Measurements from ENCODE around the gene ZBTB44.
"Not testable (repeated sequence)": the region's sequence is repeated elsewhere in the genome, so short reads cannot be mapped to it uniquely, and the experiment has no call there.

The ZBTB44 gene

GRCh38 chr11:130314750-130315285 is at the start of gene ZBTB44:
Gene ZBTB44 (minus strand): TSS chr11:130314917. CDS start chr11:130261873, 53,044 bp downstream.
- peak; percentile 98 for DNase-seq (ENCODE audit: low spot score)

GRCh38 chr11:130359419-130359818 is 44.7 kb upstream of the ZBTB44 start:
- no peak for DNase-seq (ENCODE audit: low spot score)

GRCh38 chr11:130358398-130358797 is 43.7 kb upstream of the ZBTB44 start:
- no peak for DNase-seq (ENCODE audit: low spot score)

- no peak for DNase-seq (ENCODE audit: low spot score)
These were observed 32.5 kb upstream of the ZBTB44 start for GRCh38 chr11:130347261-130347660.

- no peak for DNase-seq (ENCODE audit: low spot score)
These were observed 30.1 kb upstream of the ZBTB44 start for GRCh38 chr11:130344841-130345240.

GRCh38 chr11:130340671-130341319 is 26.1 kb upstream of the ZBTB44 start:
- DNase-seq (ENCODE audit: low spot score): no peak

GRCh38 chr11:130338667-130339066 is 23.9 kb upstream of the ZBTB44 start:
- DNase-seq (ENCODE audit: low spot score): no peak

- no peak for DNase-seq (ENCODE audit: low spot score)
These were observed 22.8 kb upstream of the ZBTB44 start for GRCh38 chr11:130337281-130338089.

GRCh38 chr11:130331397-130331796 is 16.7 kb upstream of the ZBTB44 start:
- not testable (repeated sequence) for DNase-seq (ENCODE audit: low spot score)

- DNase-seq (ENCODE audit: low spot score): no peak
These were observed 15.5 kb upstream of the ZBTB44 start for GRCh38 chr11:130330101-130330684.

- DNase-seq (ENCODE audit: low spot score): no peak
These were observed 13.7 kb upstream of the ZBTB44 start for GRCh38 chr11:130328420-130328819.

- no peak for DNase-seq (ENCODE audit: low spot score)
These were observed 13.0 kb upstream of the ZBTB44 start for GRCh38 chr11:130327716-130328115.

- DNase-seq (ENCODE audit: low spot score): no peak
These were observed 11.0 kb upstream of the ZBTB44 start for GRCh38 chr11:130325691-130326090.

- DNase-seq (ENCODE audit: low spot score): peak; percentile 51
These were observed 9.0 kb upstream of the ZBTB44 start for GRCh38 chr11:130323452-130324450.

GRCh38 chr11:130322126-130322525 is 7.4 kb upstream of the ZBTB44 start:
- no peak for DNase-seq (ENCODE audit: low spot score)

- no peak for DNase-seq (ENCODE audit: low spot score)
These were observed 3.4 kb upstream of the ZBTB44 start for GRCh38 chr11:130318031-130318673.

GRCh38 chr11:130315354-130315970 is 745 bp upstream of the ZBTB44 start:
- DNase-seq (ENCODE audit: low spot score): no peak

GRCh38 chr11:130314184-130314749 is 450 bp downstream of the ZBTB44 start:
- peak; percentile 81 for DNase-seq (ENCODE audit: low spot score)

- DNase-seq (ENCODE audit: low spot score): no peak
These were observed 1.1 kb downstream of the ZBTB44 start for GRCh38 chr11:130313383-130314183.
